ENCODE results near the gene UST.
"Not testable (repeated sequence)": the region's sequence is repeated elsewhere in the genome, so short reads cannot be mapped to it uniquely, and the experiment has no call there.

The UST gene

GRCh38 chr6:148955441-148955840 is 208.6 kb downstream of the UST start:
- no peak for DNase-seq

GRCh38 chr6:148956163-148956562 is 209.3 kb downstream of the UST start:
- not testable (repeated sequence) for DNase-seq

- no peak for DNase-seq
Measured at GRCh38 chr6:148957752-148958151, 210.9 kb downstream of the UST start.

- no peak for DNase-seq
Measured at GRCh38 chr6:148959008-148959407, 212.2 kb downstream of the UST start.

GRCh38 chr6:148959501-148959900 is 212.7 kb downstream of the UST start:
- DNase-seq: no peak

- no peak for DNase-seq
Measured at GRCh38 chr6:148962854-148963515, 216.2 kb downstream of the UST start.

GRCh38 chr6:148963738-148964137 is 216.9 kb downstream of the UST start:
- no peak for DNase-seq

- no peak for DNase-seq
Measured at GRCh38 chr6:148964467-148964866, 217.6 kb downstream of the UST start.

- DNase-seq: no peak
Measured at GRCh38 chr6:148965287-148965686, 218.5 kb downstream of the UST start.

- DNase-seq: no peak
Measured at GRCh38 chr6:148967011-148967520, 220.2 kb downstream of the UST start.

GRCh38 chr6:148967541-148967956 is 220.7 kb downstream of the UST start:
- DNase-seq: no peak

- no peak for DNase-seq
Measured at GRCh38 chr6:148968771-148969602, 222.2 kb downstream of the UST start.

- no peak for DNase-seq
Measured at GRCh38 chr6:148969603-148970061, 222.8 kb downstream of the UST start.

GRCh38 chr6:148971031-148971927 is 224.4 kb downstream of the UST start:
- DNase-seq: no peak

GRCh38 chr6:148972481-148972880 is 225.7 kb downstream of the UST start:
- DNase-seq: peak; percentile 11

- no peak for DNase-seq
Measured at GRCh38 chr6:148973538-148974208, 226.8 kb downstream of the UST start.

- DNase-seq: no peak
Measured at GRCh38 chr6:148974351-148974750, 227.5 kb downstream of the UST start.

GRCh38 chr6:148978298-148978697 is 231.5 kb downstream of the UST start:
- not testable (repeated sequence) for DNase-seq

GRCh38 chr6:148979014-148979901 is 232.4 kb downstream of the UST start:
- no peak for DNase-seq

GRCh38 chr6:148980234-148980633 is 233.4 kb downstream of the UST start:
- no peak for DNase-seq

GRCh38 chr6:148981515-148981914 is 234.7 kb downstream of the UST start:
- no peak for DNase-seq

Data from activated CD4-positive, alpha-beta T cell treated with anti-CD3 and anti-CD28 coated beads for 1 hour (primary cell).